ENCODE data around the gene VAMP3.

The VAMP3 gene

DNA sequence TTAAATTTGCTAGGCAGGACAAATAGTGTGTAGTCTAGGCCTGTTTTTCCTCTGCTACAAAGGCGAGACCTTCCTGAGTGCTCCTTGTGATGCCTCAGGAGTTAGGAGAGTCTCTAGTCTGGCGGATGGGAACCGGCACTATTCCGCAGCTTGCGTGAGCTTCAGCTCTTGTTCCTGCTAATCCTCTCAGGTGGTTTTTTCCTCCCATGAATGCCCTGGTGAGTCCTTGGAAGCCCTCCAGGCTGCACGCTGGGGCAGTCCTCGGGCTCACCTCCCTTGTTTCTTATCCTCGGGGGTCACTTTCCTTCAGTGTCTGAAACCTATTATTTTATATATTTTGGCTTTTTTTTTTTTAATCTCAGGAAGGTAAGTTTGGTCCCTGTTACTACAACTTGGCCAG is 53.6 kb downstream of the VAMP3 start:
- no peak for DNase-seq

DNA sequence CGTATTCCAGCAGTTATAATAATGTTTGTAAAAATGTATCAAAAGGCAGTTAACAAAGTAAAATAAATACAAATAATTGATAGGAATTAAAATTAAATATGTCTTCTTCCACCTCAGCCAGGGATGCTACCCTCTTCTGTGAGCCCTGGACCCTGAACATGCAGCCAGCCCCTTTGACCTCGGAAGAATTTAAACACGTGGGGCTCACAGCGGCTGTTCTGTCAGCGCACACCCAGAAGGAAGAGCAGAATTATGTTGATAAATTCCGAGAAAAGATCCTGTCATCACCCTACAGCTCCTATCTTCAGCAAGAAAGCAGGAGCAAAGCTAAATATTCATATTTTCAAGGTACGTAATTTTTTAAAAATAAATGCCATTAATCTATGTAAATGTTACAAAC is 55.3 kb downstream of the VAMP3 start:
- DNase-seq = no peak

DNA sequence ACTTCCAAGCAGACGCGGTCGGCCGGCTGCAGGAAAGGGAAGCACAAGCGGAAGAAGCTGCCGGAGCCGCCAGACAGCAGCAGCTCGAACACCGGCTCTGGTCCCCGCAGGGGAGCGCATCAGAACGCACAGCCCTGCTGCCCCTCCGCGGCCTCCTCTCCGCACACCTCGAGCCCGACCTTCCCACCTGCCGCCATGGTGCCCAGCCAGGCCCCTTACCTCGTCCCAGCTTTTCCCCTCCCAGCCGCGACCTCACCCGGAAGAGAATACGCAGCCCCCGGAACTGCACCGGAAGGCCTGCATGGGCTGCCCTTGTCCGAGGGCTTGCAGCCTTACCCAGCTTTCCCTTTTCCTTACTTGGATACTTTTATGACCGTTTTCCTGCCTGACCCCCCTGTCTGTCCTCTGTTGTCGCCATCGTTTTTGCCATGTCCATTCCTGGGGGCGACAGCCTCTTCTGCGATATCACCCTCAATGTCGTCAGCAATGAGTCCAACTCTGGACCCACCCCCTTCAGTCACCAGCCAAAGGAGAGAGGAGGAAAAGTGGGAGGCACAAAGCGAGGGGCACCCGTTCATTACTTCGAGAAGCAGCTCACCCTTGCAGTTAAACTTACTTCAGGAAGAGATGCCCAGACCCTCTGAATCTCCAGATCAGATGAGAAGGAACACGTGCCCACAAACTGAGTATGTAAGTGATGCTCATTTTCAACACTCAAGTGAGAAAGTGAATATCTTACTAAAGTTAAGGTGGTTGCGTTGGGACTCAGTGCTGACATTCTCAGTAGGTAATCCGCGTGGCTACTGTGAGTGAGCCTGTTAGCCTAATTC is 56.2 kb downstream of the VAMP3 start:
- DNase-seq = peak; percentile 53
